Left lobe of liver (tissue), 2 donors: ENCODE results near the gene AKAP6. TPM values are rescaled to one million over a fixed set of nuclear protein-coding genes. Genes with fewer than 3 reads are reported as not detected.
"Not testable (repeated sequence)": the region's sequence is repeated elsewhere in the genome, so short reads cannot be mapped to it uniquely, and the experiment has no call there.

ENCODE experiments used
- ATAC-seq: fragments of 200-7000 bp; cut with Tn5 transposase; one replicate; pipeline ENCODE4 v1.9.1; 2020; ENCODE audit warnings: mild to moderate bottlenecking, moderate library complexity
- DNase-seq: peaks from one replicate; pipeline ENCODE4 v3.0.0-alpha.2; 2020; ENCODE audit warnings: low spot score
- total RNA-seq: library from RNA; stranded (reverse); gene quantifications from one replicate; pipeline ENCODE4 v1.2.1, GENCODE V29; 2021
- donor health status: DM: no; HTN: no; CAD: no; lungs with moderate emphysema.
- donor health status: DM: no; HTN: yes; CAD: no.

Gene AKAP6
- total RNA-seq, 1 donor from 2014 or later = 7.2 TPM

GRCh38 chr14:32370714-32371113 is 41.6 kb downstream of the AKAP6 start:
- ATAC-seq = no peak

GRCh38 chr14:32372154-32372553 is 43.1 kb downstream of the AKAP6 start:
- no peak for ATAC-seq
- no peak for DNase-seq

More at GRCh38 chr14:32370714-32371113, 41.6 kb downstream of the AKAP6 start:
- DNase-seq = no peak

- DNase-seq, ATAC-seq: not testable (repeated sequence)
Measured at GRCh38 chr14:32373174-32373573, 44.1 kb downstream of the AKAP6 start.

GRCh38 chr14:32374155-32374554 is 45.1 kb downstream of the AKAP6 start:
- no peak for ATAC-seq
- no peak for DNase-seq

- ATAC-seq (no peak), DNase-seq (no peak)
Measured at GRCh38 chr14:32375663-32376062, 46.6 kb downstream of the AKAP6 start.

- DNase-seq (no peak), ATAC-seq (peak; percentile 93)
Measured at GRCh38 chr14:32377046-32377646, 48.0 kb downstream of the AKAP6 start.

- ATAC-seq (no peak), DNase-seq (no peak)
Measured at GRCh38 chr14:32378284-32378683, 49.2 kb downstream of the AKAP6 start.

GRCh38 chr14:32379447-32379846 is 50.3 kb downstream of the AKAP6 start:
- DNase-seq (no peak), ATAC-seq (no peak)

GRCh38 chr14:32381869-32382268 is 52.8 kb downstream of the AKAP6 start:
- ATAC-seq (no peak), DNase-seq (no peak)

- no peak for DNase-seq
- peak; percentile 88 for ATAC-seq
Measured at GRCh38 chr14:32382704-32383103, 53.6 kb downstream of the AKAP6 start.

GRCh38 chr14:32383364-32384009 is 54.4 kb downstream of the AKAP6 start:
- ATAC-seq (no peak), DNase-seq (no peak)

- ATAC-seq (no peak), DNase-seq (no peak)
Measured at GRCh38 chr14:32384464-32384863, 55.4 kb downstream of the AKAP6 start.

- DNase-seq, ATAC-seq: not testable (repeated sequence)
Measured at GRCh38 chr14:32387295-32387694, 58.2 kb downstream of the AKAP6 start.

GRCh38 chr14:32393119-32393518 is 64.0 kb downstream of the AKAP6 start:
- no peak for DNase-seq
- ATAC-seq = no peak

- no peak for ATAC-seq
- DNase-seq = no peak
Measured at GRCh38 chr14:32394038-32394437, 64.9 kb downstream of the AKAP6 start.

- no peak for ATAC-seq
- DNase-seq = no peak
Measured at GRCh38 chr14:32396885-32397284, 67.8 kb downstream of the AKAP6 start.

GRCh38 chr14:32397861-32398640 is 69.0 kb downstream of the AKAP6 start:
- ATAC-seq = no peak
- DNase-seq = no peak

- DNase-seq = no peak
- ATAC-seq = no peak
Measured at GRCh38 chr14:32399920-32400319, 70.8 kb downstream of the AKAP6 start.

- DNase-seq = no peak
- no peak for ATAC-seq
Measured at GRCh38 chr14:32400480-32400879, 71.4 kb downstream of the AKAP6 start.

GRCh38 chr14:32403021-32403420 is 73.9 kb downstream of the AKAP6 start:
- DNase-seq (no peak), ATAC-seq (no peak)

GRCh38 chr14:32403688-32404087 is 74.6 kb downstream of the AKAP6 start:
- ATAC-seq (no peak), DNase-seq (no peak)
